HG02885 (cell line): ENCODE results near the gene NYAP1.
A peak's percentile ranks its signal among the peaks of the same experiment; 100 is the strongest.
"Not testable (repeated sequence)": the region's sequence is repeated elsewhere in the genome, so short reads cannot be mapped to it uniquely, and the experiment has no call there.

Experiments used
- ATAC-seq: cut with Tn5 transposase; IDR thresholded peaks from one replicate; pipeline ENCODE4 v1.9.1; 2021; ENCODE audit warnings: mild to moderate bottlenecking; ENCODE audit not compliant: unreplicated experiment, poor library complexity

Gene NYAP1

GRCh38 chr7:100481466-100481865, 2.3 kb upstream of the NYAP1 start:
- no peak for ATAC-seq

- no peak for ATAC-seq
Observed at GRCh38 chr7:100482728-100483089, 1.0 kb upstream of the NYAP1 start.

DNA sequence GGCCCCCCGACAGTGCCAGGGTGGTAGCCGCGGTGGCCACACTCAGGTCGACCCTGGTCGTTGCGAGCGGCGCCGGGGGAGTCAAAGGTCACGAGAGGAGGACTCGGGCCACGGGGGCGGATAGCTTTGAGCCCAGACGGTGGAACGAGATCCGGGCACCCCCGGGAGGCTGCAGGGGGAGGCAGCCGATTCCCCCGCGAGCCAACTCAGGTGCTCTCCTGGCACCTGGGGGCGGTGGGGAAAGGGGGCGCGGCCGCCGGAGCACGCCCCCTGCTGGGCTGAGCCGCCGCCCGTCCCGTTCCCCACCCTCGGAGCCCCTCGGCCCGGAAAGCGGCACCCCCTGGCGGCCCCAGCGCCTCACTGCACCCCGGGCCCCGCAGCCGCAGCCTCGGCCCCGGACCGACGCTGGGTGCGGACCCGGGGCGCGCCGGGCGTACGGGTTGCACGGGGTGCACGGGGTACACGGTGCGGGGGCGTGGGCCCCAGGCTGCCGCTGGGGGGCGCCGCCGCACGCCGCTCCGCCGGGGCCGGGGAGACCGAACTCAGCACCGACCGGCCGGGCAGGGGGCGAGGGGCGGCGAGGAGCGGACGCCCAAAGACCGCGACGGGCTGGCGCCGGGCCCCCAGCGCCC, 521 bp upstream of the NYAP1 start:
- peak; percentile 63 for ATAC-seq

DNA sequence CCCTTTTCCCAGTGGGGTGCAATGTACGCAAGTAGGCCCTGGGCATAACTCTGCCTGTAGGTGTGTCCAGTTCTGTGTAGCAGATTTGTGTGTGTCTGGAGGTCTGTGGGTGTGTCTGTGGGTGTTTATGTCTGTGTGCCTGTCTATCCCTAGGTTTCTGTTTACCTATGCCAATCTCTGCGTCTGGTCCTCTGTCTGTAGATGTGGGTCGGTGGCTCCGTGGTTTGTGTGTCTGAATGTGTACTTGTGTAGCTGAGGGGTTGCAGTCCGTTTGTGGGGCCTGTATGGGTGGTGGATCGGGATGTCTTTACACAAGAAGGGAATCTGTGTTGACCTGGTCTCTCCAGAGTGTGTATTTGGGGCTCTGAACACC, 932 bp downstream of the NYAP1 start:
- no peak for ATAC-seq

GRCh38 chr7:100485471-100485876, 1.7 kb downstream of the NYAP1 start:
- no peak for ATAC-seq

- no peak for ATAC-seq
Observed at GRCh38 chr7:100486111-100486636, 2.4 kb downstream of the NYAP1 start.

- no peak for ATAC-seq
Observed at GRCh38 chr7:100486753-100487446, 3.2 kb downstream of the NYAP1 start.

- ATAC-seq: no peak
Observed at GRCh38 chr7:100488333-100489095, 4.8 kb downstream of the NYAP1 start.

DNA sequence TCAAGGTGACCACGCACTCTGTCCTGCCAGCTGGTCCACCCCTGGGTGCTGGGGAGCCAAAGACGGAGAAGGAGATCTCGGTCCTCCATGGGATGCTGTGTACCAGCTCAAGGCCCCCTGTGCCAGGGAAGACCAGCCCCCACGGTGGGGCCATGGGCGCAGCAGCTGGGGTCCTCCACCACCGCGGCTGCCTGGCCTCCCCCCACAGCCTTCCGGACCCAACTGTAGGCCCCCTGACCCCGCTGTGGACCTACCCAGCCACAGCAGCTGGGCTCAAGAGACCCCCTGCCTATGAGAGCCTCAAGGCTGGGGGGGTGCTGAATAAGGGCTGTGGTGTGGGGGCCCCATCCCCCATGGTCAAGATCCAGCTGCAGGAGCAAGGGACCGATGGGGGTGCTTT, 5.4 kb downstream of the NYAP1 start:
- ATAC-seq: no peak

DNA sequence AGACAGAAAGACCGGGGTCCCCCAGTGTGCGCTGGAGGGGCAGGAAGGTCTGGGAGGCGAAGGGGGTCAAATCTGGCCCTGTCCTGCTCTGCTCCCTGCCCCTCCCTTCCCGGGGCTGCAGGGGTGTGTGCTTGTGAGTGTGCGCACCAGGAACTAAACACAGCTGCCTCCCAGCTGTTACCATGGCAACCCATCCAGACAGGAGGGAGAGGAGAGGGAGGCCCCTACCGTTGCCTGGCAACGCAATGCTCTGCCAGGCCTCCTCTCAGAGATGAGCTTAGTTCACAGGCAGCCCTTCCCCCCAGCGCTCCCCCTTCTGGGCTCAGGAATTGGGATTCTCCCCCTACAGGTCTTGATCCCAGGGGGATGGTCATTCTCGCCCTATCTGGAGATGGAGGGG, 6.1 kb downstream of the NYAP1 start:
- no peak for ATAC-seq

GRCh38 chr7:100490483-100491191, 6.9 kb downstream of the NYAP1 start:
- ATAC-seq: no peak

GRCh38 chr7:100491192-100491578, 7.5 kb downstream of the NYAP1 start:
- ATAC-seq: no peak

GRCh38 chr7:100492738-100493475, 9.2 kb downstream of the NYAP1 start:
- ATAC-seq: no peak

DNA sequence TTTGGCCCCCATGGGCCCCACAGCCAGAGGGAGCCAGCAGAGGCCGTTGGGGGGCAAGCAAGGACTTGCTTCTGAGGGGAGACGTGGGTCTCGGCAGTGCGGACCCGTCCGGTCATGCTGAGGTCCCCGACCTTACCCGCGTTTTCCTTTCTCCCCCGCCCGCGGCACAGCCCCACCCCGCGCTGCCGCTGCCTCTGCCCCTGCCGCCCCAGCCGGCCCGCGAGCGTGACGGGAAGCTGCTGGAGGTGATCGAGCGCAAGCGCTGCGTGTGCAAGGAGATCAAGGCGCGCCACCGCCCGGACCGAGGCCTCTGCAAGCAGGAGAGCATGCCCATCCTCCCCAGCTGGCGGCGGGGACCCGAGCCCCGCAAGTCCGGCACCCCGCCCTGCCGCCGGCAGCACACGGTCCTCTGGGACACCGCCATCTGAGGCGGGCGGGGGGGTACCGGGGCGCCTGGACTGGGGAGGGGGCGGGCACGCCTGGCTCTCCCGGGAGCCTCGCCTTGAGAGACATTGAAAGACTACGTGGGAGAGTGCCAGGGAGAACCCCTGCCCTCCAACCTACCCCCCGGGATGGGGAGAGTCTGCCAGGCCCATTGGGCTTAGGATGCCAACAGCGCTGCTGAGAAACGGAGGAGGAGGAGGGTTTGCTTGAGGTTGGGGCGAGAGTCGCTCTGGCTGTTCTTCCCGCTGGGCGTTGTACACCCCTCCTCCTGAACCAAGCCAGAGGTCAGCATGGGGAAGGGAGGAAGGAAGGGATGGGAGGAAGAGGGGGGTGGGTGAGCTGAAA, 9.9 kb downstream of the NYAP1 start:
- no peak for ATAC-seq

DNA sequence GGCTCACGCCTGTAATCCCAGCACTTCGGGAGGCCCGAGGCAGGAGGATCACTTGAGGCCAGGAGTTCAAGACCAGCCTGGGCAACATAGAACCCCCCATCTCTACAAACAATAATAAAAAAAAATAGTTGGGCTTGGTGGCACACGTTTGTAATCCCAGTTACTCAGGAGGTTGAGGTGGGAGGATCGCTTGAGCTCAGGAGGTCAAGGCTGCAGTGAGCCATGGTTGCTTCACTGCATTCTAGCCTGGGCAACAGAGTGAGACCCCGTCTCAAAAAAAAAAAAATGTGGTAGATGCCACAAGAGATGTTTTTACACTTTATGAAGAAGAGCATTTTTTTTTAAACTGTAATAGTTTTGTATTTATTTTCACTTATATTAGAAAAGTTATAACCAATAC, 12.8 kb downstream of the NYAP1 start:
- no peak for ATAC-seq

DNA sequence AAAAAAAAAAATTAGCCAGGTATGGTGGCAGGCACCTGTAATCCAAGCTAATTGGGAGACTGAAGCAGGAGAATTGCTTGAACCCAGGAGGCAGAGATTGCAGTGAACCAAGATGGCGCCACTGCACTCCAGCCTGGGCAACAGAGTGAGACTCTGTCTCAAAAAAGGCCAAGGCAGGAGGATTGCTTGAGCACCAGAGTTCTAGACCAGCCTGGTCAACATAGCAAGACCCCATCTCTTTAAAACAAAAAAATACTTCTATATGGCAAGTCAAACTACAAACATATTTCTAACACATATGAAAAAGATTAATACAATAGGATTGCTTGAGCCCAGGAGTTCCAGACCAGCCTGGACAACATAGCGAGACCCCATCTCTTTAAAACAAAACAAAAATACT, 17.0 kb downstream of the NYAP1 start:
- not testable (repeated sequence) for ATAC-seq

- ATAC-seq: not testable (repeated sequence)
Observed at GRCh38 chr7:100504031-100504430, 20.3 kb downstream of the NYAP1 start.

GRCh38 chr7:100504887-100505611, 21.3 kb downstream of the NYAP1 start:
- ATAC-seq: no peak
